ENCODE data around the gene ASPM. TPM values are rescaled to one million over a fixed set of nuclear protein-coding genes. Genes with fewer than 3 reads are reported as not detected.

Gene ASPM
- polyA plus RNA-seq, 1 donor (not counting 4 experiments of a cell fraction or from before 2014, with no cell fraction given): 10.0 TPM

DNA sequence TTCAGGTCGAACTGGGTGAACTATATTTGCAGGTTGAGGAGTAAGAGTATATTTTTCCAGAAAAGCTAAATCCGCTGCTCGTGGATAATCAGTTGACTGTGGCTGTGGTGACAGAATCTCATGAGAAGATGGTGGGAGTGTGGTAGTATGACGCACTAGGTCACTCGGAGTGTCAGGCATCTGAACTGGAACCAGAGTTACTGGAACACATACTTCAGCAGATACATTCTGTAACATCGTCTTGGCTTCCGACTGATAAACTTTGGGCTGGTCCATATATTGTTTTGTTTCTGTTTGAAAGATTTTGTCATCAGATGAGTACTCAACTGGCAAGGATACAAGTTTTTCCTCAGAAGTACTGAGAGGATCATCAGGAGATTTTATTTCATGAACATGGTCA is 13.0 kb upstream of the ASPM start:
- Histone ChIP-seq H3K4me3 (ENCODE audit: control insufficient read depth in 2 of 3, extremely low read depth in 1 of 3, insufficient read depth in 2 of 3, low read depth in 1 of 3, low read length in 3 of 3) (no peak overlapping the region), H3K4me2 (ENCODE audit: control insufficient read depth, extremely low read depth, insufficient read depth, low read depth, low read length) (no peak overlapping the region), H3K9me3 (ENCODE audit: control insufficient read depth, low read depth, low read length) (no peaks in the 10 kb centered on the region), H3K36me3 (ENCODE audit: control insufficient read depth in 2 of 2, extremely low read depth in 1 of 2, insufficient read depth in 2 of 2, low read length in 2 of 2) (no peaks in the 10 kb centered on the region), H3K9ac (ENCODE audit: control insufficient read depth, extremely low read depth, insufficient read depth, low read length) (no peak overlapping the region), H3K9me1 (ENCODE audit: control insufficient read depth, extremely low read depth, insufficient read depth, low read length) (no peaks in the 10 kb centered on the region), H3K79me2 (ENCODE audit: control insufficient read depth, insufficient read depth, low read length) (no peaks in the 10 kb centered on the region), H3K27ac (ENCODE audit: control insufficient read depth, insufficient read depth, low read length) (no peak overlapping the region), H2AFZ (ENCODE audit: control insufficient read depth, low read length) (no peak overlapping the region), H4K20me1 (ENCODE audit: control insufficient read depth, extremely low read depth, insufficient read depth, low read length) (no peaks in the 10 kb centered on the region), H3K4me1 (ENCODE audit: control insufficient read depth, extremely low read depth, insufficient read depth, low read length) (no peaks in the 10 kb centered on the region), H3K27me3 (ENCODE audit: control insufficient read depth, extremely low read depth, insufficient read depth, low read length) (no peaks in the 10 kb centered on the region)
- FAIRE-seq (no peak), DNase-seq (ENCODE audit: low read depth, low spot score) (no peak)
- TF ChIP-seq, protein P1, sequence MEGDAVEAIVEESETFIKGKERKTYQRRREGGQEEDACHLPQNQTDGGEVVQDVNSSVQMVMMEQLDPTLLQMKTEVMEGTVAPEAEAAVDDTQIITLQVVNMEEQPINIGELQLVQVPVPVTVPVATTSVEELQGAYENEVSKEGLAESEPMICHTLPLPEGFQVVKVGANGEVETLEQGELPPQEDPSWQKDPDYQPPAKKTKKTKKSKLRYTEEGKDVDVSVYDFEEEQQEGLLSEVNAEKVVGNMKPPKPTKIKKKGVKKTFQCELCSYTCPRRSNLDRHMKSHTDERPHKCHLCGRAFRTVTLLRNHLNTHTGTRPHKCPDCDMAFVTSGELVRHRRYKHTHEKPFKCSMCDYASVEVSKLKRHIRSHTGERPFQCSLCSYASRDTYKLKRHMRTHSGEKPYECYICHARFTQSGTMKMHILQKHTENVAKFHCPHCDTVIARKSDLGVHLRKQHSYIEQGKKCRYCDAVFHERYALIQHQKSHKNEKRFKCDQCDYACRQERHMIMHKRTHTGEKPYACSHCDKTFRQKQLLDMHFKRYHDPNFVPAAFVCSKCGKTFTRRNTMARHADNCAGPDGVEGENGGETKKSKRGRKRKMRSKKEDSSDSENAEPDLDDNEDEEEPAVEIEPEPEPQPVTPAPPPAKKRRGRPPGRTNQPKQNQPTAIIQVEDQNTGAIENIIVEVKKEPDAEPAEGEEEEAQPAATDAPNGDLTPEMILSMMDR (optimal IDR thresholded peaks at IDR 0.05 in 1 of 3, IDR thresholded peaks at IDR 0.05 in 1 of 3, conservative IDR thresholded peaks at IDR 0.05 in 1 of 3; ENCODE audit: extremely low read depth in 1 of 3, insufficient read depth in 2 of 3, low read length in 3 of 3): no peak
- no peak for TF ChIP-seq EZH2 (IDR thresholded peaks at IDR 0.05; ENCODE audit: low read length)
- dilution Hi-C loops (cut with MboI; ENCODE audit: extremely low pct_ligation_motif_present, low sequenced_read_pairs): no loop called here

DNA sequence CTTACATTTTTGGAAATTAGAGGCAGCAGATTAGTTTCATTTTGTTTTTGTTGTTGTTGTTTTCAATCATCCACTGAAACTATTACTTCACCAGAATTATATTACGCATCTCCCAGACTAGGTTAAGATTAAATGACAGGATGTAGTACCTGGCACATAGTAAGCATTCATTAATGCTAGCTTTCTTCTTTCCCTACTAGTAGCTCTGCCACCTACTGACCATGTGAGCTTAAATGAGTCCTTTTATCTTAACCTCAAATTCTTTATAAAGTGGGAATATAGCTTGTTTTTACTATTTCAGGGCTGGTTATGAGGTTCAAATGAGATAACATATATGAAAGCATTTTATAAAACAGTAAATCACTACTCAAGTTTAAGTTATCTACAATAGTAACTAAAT is 10.2 kb upstream of the ASPM start:
- Histone ChIP-seq H3K79me2 (ENCODE audit: control insufficient read depth, insufficient read depth, low read length) (no peaks in the 10 kb centered on the region), H3K9me3 (ENCODE audit: control insufficient read depth, low read depth, low read length) (no peaks in the 10 kb centered on the region), H3K4me2 (ENCODE audit: control insufficient read depth, extremely low read depth, insufficient read depth, low read depth, low read length) (no peak overlapping the region), H3K9me1 (ENCODE audit: control insufficient read depth, extremely low read depth, insufficient read depth, low read length) (no peaks in the 10 kb centered on the region), H3K27ac (ENCODE audit: control insufficient read depth, insufficient read depth, low read length) (no peak overlapping the region), H3K36me3 (ENCODE audit: control insufficient read depth in 2 of 2, extremely low read depth in 1 of 2, insufficient read depth in 2 of 2, low read length in 2 of 2) (no peaks in the 10 kb centered on the region), H3K4me1 (ENCODE audit: control insufficient read depth, extremely low read depth, insufficient read depth, low read length) (no peaks in the 10 kb centered on the region), H3K27me3 (ENCODE audit: control insufficient read depth, extremely low read depth, insufficient read depth, low read length) (no peaks in the 10 kb centered on the region), H2AFZ (ENCODE audit: control insufficient read depth, low read length) (no peak overlapping the region), H3K9ac (ENCODE audit: control insufficient read depth, extremely low read depth, insufficient read depth, low read length) (no peak overlapping the region), H4K20me1 (ENCODE audit: control insufficient read depth, extremely low read depth, insufficient read depth, low read length) (no peaks in the 10 kb centered on the region), H3K4me3 (ENCODE audit: control insufficient read depth in 2 of 3, extremely low read depth in 1 of 3, insufficient read depth in 2 of 3, low read depth in 1 of 3, low read length in 3 of 3) (no peak overlapping the region)
- TF ChIP-seq EZH2 (IDR thresholded peaks at IDR 0.05; ENCODE audit: low read length): no peak
- TF ChIP-seq, protein P1 (optimal IDR thresholded peaks at IDR 0.05 in 1 of 3, IDR thresholded peaks at IDR 0.05 in 1 of 3, conservative IDR thresholded peaks at IDR 0.05 in 1 of 3; ENCODE audit: extremely low read depth in 1 of 3, insufficient read depth in 2 of 3, low read length in 3 of 3): peak in 1 of 3 experiments; percentile 11
- no peak for FAIRE-seq
- no peak for DNase-seq (ENCODE audit: low read depth, low spot score)
- dilution Hi-C loops (cut with MboI; ENCODE audit: extremely low pct_ligation_motif_present, low sequenced_read_pairs): no loop called here
